ENCODE data around the gene LRRC51.

LRRC51 gene

DNA sequence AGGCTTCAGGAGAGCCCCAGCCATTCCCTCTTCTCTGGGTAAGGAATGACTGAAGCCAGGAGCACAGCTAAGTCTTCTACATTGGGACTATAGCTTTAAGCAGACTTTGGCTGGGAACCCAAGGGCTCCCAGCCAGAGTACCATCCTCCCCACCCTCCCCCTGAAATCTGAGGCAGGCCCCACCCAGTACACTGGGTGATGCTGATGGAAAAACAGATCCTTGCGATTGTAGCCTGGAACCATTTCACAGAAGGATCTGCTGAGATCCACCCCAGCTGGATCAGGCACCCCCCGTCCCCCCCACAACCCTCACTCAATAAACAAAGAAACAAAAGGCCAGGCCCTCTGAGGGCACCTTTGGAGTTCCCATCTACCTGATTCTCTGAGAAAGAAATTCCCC, 42.2 kb upstream of the LRRC51 start:
- Histone ChIP-seq H3K4me3 (ENCODE audit: insufficient read depth, low read length, poor library complexity, severe bottlenecking) (peak overlapping the region; percentile 66), H3K9me2 (replicated peaks; ENCODE audit: insufficient read depth, low read length) (no peaks in the 10 kb centered on the region), H3K36me3 (ENCODE audit: low read length) (0 out of 2 replicates have a peak, but pooled peaks cover 2% of the 10 kb centered on the region), H3K79me2 (ENCODE audit: insufficient read depth, low read length) (peaks cover 83% of the 10 kb centered on the region), H3F3A (ENCODE audit: insufficient read depth) (peaks cover 29% of the 10 kb centered on the region), H4K20me1 (ENCODE audit: low read depth, low read length) (peaks cover 4% of the 10 kb centered on the region; the same call in 1 of the 2 replicates), H3K27ac (ENCODE audit: low read depth, low read length) (peak overlapping the region; percentile 85), H3K4me2 (ENCODE audit: low read depth, low read length, poor library complexity, severe bottlenecking) (peak overlapping the region; percentile 95), H3K27me3 (ENCODE audit: low read length) (no peaks in the 10 kb centered on the region), H2AFZ (ENCODE audit: low read depth, low read length, severe bottlenecking) (no peak overlapping the region), H3K9me3 (ENCODE audit: insufficient read depth, low read length) (no peaks in the 10 kb centered on the region), H3K9ac (ENCODE audit: low read length) (peak overlapping the region; percentile 70)
- no peak for TF ChIP-seq EZH2phosphoT487 (conservative IDR thresholded peaks at IDR 0.05; ENCODE audit: low read length)
- TF ChIP-seq, protein P1, sequence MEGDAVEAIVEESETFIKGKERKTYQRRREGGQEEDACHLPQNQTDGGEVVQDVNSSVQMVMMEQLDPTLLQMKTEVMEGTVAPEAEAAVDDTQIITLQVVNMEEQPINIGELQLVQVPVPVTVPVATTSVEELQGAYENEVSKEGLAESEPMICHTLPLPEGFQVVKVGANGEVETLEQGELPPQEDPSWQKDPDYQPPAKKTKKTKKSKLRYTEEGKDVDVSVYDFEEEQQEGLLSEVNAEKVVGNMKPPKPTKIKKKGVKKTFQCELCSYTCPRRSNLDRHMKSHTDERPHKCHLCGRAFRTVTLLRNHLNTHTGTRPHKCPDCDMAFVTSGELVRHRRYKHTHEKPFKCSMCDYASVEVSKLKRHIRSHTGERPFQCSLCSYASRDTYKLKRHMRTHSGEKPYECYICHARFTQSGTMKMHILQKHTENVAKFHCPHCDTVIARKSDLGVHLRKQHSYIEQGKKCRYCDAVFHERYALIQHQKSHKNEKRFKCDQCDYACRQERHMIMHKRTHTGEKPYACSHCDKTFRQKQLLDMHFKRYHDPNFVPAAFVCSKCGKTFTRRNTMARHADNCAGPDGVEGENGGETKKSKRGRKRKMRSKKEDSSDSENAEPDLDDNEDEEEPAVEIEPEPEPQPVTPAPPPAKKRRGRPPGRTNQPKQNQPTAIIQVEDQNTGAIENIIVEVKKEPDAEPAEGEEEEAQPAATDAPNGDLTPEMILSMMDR (IDR thresholded peaks at IDR 0.05; ENCODE audit: insufficient read depth, low read length, poor library complexity, severe bottlenecking), result no peak

DNA sequence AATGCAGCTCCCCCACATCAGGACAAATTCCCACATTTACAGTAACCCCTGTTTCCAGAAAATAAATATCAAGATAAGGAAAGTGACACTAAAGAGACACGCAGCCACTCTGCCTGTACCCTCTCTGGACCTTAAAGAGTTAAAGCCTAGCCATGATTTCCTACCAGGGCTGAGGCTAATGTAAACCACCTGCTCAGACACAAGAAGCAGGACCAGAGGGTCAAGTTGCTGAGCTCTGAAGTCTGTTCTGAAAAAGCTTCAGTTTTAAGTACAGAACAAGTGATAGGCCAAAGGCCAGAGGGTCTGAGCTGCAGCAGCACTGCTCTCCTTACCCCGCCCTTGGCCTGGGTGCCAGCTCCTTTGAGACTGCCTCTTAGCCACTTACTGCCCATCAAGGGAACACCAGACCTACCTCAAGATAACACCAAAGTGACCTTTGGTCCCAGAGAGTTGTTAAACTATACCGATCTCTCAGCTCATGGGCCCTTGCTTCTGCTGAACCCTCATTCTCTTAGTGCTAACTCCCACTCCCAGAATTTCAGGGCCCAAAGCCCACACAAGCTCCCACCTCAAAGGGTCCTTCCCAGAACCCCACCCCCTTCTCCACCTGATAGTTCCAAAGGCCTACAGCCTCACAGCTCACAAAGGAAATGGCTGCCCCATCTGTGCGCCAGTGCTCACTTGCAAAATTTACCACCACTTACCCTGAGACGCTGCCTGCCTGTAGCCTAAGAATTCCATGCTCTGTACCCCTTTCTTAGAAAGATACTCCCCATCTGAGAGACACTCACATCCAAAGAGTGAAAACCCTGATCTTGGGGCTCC, 41.4 kb upstream of the LRRC51 start:
- Histone ChIP-seq H3K36me3 (ENCODE audit: low read length) (no peaks in the 10 kb centered on the region), H3F3A (ENCODE audit: insufficient read depth) (peaks cover 29% of the 10 kb centered on the region), H4K20me1 (ENCODE audit: low read depth, low read length) (peaks cover 4% of the 10 kb centered on the region; the same call in 1 of the 2 replicates), H3K9ac (ENCODE audit: low read length) (peak overlapping the region; percentile 70), H3K27me3 (ENCODE audit: low read length) (no peaks in the 10 kb centered on the region), H3K27ac (ENCODE audit: low read depth, low read length) (peak overlapping the region; percentile 85), H2AFZ (ENCODE audit: low read depth, low read length, severe bottlenecking) (no peak overlapping the region), H3K4me2 (ENCODE audit: low read depth, low read length, poor library complexity, severe bottlenecking) (peak overlapping the region; percentile 95), H3K9me2 (replicated peaks; ENCODE audit: insufficient read depth, low read length) (no peaks in the 10 kb centered on the region), H3K9me3 (ENCODE audit: insufficient read depth, low read length) (no peaks in the 10 kb centered on the region), H3K79me2 (ENCODE audit: insufficient read depth, low read length) (peaks cover 76% of the 10 kb centered on the region), H3K4me3 (ENCODE audit: insufficient read depth, low read length, poor library complexity, severe bottlenecking) (peak overlapping the region; percentile 66)
- TF ChIP-seq, protein P1 (IDR thresholded peaks at IDR 0.05; ENCODE audit: insufficient read depth, low read length, poor library complexity, severe bottlenecking), result no peak
- TF ChIP-seq EZH2phosphoT487 (conservative IDR thresholded peaks at IDR 0.05; ENCODE audit: low read length), result no peak

DNA sequence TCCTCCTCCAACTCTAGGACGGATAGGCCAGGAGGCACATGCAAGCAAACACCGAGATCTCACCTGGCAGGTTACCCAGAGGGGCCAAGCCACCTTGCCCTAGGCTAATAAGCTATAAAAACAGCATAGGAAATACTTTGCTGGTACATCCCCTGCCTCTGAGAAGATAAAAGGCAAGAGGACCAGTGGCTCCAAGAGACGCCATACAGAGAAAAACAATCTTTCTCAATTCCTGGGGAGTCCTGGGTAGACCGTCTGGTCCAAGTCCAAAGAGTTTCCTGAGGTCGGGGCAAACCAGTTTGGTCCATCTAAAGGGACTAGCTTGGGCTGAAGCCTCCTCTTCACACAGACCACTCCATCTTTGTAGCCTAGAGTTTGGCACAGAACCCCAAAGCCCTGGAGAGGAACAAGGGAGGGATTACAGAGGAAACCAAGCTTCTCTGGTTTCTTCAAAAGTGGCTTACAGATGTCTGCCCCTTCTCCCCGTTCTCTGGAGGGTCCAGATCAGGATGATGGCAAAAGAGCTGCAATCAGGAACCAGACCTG, 40.7 kb upstream of the LRRC51 start:
- peak overlapping the region; percentile 66 for H3K4me3 ChIP-seq (ENCODE audit: insufficient read depth, low read length, poor library complexity, severe bottlenecking)
- H3K36me3 ChIP-seq (ENCODE audit: low read length), result no peaks in the 10 kb centered on the region
- no peak overlapping the region for H2AFZ ChIP-seq (ENCODE audit: low read depth, low read length, severe bottlenecking)
- peak overlapping the region; percentile 85 for H3K27ac ChIP-seq (ENCODE audit: low read depth, low read length)
- H3K9me3 ChIP-seq (ENCODE audit: insufficient read depth, low read length), result no peaks in the 10 kb centered on the region
- peaks cover 4% of the 10 kb centered on the region; the same call in 1 of the 2 replicates for H4K20me1 ChIP-seq (ENCODE audit: low read depth, low read length)
- peaks cover 29% of the 10 kb centered on the region for H3F3A ChIP-seq (ENCODE audit: insufficient read depth)
- H3K4me2 ChIP-seq (ENCODE audit: low read depth, low read length, poor library complexity, severe bottlenecking), result peak overlapping the region; percentile 95
- H3K9ac ChIP-seq (ENCODE audit: low read length), result peak overlapping the region; percentile 70
- peaks cover 77% of the 10 kb centered on the region for H3K79me2 ChIP-seq (ENCODE audit: insufficient read depth, low read length)
- no peaks in the 10 kb centered on the region for H3K9me2 ChIP-seq (replicated peaks; ENCODE audit: insufficient read depth, low read length)
- no peak for TF ChIP-seq EZH2phosphoT487 (conservative IDR thresholded peaks at IDR 0.05; ENCODE audit: low read length)
- TF ChIP-seq, protein P1 (IDR thresholded peaks at IDR 0.05; ENCODE audit: insufficient read depth, low read length, poor library complexity, severe bottlenecking), result no peak
- no peaks in the 10 kb centered on the region for H3K27me3 ChIP-seq (ENCODE audit: low read length)

Measured in SU-DHL-6 (cell line).